Retinal pigment epithelial cell (primary cell): Measurements from ENCODE around the gene NEBL.

ENCODE experiments used
- DNase-seq: peaks from one replicate; pipeline ENCODE4 v3.0.0-alpha.2; 2010; ENCODE audit warnings: low read depth
- H3K4me3 ChIP-seq: 2 replicates; pipeline ENCODE4 v1.5.1; 2011; ENCODE audit warnings: mild to moderate bottlenecking, low read length, control low read depth, moderate library complexity
- TF ChIP-seq, protein P1 (sequence below): conservative IDR thresholded peaks from 2 replicates; pipeline ENCODE4 v1.5.1; 2011; ENCODE audit warnings: low read depth, low read length, control low read depth, inconsistent platforms

Gene NEBL

GRCh38 chr10:20746856-20747255 lies 150.3 kb downstream of the NEBL start:
- TF ChIP-seq, protein P1, sequence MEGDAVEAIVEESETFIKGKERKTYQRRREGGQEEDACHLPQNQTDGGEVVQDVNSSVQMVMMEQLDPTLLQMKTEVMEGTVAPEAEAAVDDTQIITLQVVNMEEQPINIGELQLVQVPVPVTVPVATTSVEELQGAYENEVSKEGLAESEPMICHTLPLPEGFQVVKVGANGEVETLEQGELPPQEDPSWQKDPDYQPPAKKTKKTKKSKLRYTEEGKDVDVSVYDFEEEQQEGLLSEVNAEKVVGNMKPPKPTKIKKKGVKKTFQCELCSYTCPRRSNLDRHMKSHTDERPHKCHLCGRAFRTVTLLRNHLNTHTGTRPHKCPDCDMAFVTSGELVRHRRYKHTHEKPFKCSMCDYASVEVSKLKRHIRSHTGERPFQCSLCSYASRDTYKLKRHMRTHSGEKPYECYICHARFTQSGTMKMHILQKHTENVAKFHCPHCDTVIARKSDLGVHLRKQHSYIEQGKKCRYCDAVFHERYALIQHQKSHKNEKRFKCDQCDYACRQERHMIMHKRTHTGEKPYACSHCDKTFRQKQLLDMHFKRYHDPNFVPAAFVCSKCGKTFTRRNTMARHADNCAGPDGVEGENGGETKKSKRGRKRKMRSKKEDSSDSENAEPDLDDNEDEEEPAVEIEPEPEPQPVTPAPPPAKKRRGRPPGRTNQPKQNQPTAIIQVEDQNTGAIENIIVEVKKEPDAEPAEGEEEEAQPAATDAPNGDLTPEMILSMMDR: no peak
- no peak for DNase-seq

DNA sequence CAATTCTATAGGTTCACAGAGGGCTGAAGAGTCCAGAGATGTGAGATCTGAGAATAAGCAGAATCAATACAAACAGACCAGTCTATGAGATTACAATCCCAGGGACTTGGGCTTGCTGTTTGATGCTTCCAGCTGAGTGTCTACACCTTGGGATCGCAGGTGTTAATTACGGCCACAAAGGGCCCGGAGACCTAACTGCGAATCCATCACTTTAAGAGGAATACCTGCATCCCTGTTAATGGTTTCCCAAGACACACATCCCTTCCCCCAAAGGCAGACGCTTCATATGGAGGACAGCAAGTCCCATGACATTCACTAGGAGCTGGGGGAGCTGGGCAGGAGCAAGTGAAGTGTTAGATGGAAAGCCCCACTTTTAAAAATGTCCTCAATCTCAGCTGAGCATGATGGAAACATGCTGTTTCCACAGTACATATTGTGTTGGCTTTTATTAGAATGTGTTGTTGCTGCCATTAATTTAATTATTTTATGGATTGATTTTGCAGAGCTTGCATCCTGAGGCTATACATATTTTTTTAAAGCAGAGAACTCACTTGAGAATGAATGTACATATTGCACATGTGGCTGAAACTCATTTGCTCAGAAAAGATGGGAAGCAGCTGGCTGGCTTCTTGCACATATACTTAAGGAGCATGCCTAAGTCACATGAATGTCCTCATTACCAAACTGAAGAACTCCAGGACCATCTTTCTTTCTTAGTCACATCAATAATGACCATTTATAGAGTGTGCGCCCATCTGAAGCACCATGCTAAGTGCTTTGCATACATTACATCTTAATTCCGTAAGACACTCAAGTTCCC lies 151.3 kb downstream of the NEBL start:
- TF ChIP-seq, protein P1: no peak

More at GRCh38 chr10:20746856-20747255, 150.3 kb downstream of the NEBL start:
- no peak overlapping the region for H3K4me3 ChIP-seq

DNA sequence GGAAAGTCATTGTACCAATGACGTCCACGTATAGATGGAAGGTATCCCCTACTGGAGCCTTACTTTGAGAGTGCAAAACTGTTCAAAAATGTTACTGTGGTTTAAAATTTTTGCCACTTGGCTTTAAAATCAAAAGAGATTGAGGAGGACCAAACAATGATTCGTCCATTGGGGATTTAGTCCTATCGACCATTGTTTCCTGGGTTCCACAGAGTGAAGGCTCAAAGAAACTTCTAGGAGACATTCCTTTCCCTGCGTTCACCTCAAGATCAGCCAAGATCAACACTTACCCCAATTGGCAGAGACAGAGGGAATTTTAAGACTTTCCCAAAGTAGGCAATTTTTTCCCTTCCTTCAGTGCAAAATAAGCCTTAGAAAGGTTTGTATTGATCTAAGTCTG lies 152.3 kb downstream of the NEBL start:
- TF ChIP-seq, protein P1: no peak
- DNase-seq: no peak
- no peak overlapping the region for H3K4me3 ChIP-seq

More for the DNA sequence above, 151.3 kb downstream of the NEBL start:
- H3K4me3 ChIP-seq: no peak overlapping the region
- no peak for DNase-seq

DNA sequence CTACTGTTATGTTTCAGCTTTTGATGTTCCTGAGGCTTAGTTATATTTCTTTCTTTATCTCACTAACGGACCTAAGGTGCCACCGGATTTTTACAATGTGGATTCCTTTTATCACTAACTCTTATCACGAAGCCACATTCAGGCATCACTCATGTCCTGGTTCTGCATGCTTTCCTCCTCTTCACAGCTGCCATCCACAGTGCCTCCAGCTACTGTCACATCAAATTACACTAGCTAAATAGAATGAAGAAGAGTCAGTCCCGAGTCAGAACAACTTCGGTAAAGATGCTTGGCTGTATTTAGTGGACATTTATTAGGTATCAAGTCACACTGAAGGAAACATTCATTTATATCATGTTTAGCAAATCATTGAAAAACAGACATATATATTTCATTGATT lies 153.2 kb downstream of the NEBL start:
- TF ChIP-seq, protein P1: no peak
- no peak overlapping the region for H3K4me3 ChIP-seq
- no peak for DNase-seq

DNA sequence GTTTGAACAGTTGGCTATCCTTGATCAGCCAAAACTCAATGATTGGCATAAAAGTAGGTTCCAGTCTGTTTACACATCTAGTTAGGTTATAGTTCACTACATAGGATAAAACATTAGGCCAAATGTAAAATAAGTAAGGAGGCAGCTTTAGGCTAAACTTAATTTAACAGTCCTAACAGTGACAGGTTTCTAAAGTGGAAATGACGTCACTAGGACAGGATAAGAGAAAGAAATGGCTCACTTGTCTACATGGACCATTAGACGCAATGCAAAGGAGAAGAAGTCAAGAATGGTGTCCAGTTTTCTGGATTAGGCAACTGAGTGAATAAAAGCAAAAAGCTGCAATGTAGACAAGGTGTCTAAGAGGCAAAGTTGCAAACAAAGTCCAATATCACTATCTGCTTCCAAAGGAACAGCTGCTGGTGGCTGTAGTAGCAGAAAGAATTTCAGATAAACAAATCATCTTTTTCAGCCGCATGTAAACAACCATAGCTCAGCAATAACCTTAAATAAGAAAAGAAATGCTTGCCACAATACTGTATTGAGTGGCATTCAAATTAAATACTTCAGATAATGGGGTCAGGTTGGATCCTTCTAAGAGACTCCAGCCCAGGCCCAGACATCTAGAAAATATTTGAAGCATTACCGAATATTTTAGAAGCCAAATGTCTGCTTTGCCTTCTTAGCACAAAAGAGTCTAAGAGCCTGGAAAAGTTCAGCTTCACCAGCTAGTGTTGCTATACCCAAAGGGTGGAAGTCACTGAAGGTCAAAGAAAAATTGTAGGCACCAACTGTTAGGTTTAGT lies 154.2 kb downstream of the NEBL start:
- DNase-seq: no peak
- TF ChIP-seq, protein P1: no peak
- H3K4me3 ChIP-seq: no peak overlapping the region

GRCh38 chr10:20740120-20740519 lies 157.0 kb downstream of the NEBL start:
- no peak for DNase-seq
- no peak overlapping the region for H3K4me3 ChIP-seq
- TF ChIP-seq, protein P1: no peak
